SU-DHL-6 (cell line): ENCODE measurements around the gene PRKCA.

Experiments
- CTCF ChIP-seq: fragments of 200-600 bp; sonication (generic); IDR thresholded peaks from one replicate; pipeline ENCODE4 v1.5.1; 2017; ENCODE audit warnings: antibody characterized with exemption, mild to moderate bottlenecking, low read length, moderate library complexity; ENCODE audit not compliant: insufficient read depth, poor library complexity, severe bottlenecking
- EZH2phosphoT487 ChIP-seq: fragments of 200-600 bp; sonication (generic), shearing (Covaris generic); conservative IDR thresholded peaks from 2 replicates; pipeline ENCODE4 v1.6.1; 2018; ENCODE audit warnings: mild to moderate bottlenecking, antibody characterized with exemption, low read length, moderate library complexity, mixed read lengths

GRCh38 chr17:66517336-66518009 lies 215.1 kb downstream of the PRKCA start:
- TF ChIP-seq CTCF = no peak
- TF ChIP-seq EZH2phosphoT487 = no peak
